CD4-positive, alpha-beta T cell treated with Interleukin-1 beta for 1 hour (primary cell): Measurements from ENCODE around the gene TXNL4B.
"Not testable (repeated sequence)": the region's sequence is repeated elsewhere in the genome, so short reads cannot be mapped to it uniquely, and the experiment has no call there.

Experiments
- DNase-seq, 2 donors: peaks; one replicate each; pipeline ENCODE4 v3.0.0-alpha.2; 2020 to 2022

The TXNL4B gene

DNA sequence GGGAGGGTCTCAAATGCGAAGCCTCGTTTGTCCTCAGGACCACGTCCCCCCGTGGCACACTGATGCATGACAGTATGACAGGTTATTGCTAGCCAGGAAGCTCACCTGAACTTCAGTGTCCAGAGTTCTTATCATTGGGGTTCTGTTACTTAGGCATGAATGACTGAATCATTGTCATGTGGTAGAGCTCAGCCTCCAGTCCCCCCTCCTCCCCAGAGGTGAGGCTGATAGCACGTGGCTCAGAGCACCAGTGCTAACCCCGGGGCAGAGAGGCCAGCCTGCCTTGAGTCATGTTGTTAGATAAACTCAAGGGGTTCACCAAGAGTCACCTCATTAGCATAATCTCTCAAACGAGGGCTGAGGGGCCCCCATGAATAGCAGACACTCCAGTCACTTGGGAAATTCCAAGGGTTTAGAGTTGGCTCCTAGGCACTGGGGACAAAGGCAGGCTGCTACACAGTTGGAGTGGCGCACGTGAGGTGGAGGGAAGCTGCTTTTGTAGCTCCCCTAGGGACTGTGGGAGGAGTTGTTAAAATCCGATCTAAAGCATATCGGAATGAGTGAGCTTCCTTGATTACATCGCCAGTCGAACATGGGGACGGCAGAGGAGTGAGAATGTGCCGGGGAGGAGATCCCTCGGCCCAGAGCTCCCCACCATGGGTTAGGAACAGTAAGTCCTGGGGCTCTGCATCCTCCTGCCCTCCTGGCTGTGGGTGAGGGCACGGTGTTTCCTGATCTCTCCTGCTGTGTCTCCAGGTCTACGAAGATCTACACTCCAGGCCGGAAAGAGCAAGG is 18.4 kb upstream of the TXNL4B start:
- DNase-seq: no peak

DNA sequence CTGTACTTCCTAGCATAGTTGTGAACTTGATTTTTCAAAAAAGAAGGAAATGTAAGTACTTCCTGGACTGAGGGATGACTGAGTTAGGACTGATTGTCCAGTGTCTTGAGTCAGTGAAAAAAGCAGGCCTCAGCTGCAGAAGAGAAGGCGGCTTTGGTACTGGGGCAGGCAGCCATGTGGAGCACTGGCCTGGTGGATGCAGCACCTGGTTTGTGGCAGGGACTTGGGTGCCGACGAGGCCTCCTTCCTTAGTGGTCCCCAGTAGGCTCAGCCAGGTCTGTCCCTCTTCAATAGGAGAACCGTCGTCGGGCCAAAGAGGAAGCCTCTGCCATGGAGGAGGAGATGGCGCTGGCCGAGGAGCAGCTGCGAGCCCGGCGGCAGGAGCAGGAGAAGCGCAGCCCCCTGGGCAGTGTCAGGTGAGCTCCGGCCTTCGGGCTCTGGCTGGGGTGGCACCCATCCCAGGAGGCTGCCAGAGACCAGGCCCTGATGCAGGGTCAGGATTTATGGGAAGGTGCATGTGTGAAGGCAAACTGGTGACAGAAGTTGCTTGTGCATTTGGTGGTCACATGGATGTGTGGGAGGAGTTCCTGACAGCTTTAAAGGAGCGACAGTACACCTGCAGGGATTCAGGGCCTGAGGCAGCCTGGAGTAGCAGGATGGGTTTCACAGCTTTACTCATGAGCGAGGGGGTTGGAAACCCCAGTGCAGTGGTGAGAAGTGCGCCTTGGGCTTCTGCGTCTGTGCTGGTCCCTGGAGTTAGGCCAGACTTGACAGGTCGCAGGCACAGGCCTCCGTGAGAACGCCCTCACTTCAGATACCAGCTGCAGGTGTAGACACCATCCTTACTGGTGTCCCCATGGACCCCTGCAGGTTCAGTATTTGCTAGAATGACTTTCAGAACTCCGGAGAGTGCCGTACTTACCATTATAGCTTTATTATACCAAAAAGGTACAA is 17.5 kb upstream of the TXNL4B start:
- DNase-seq: no peak

- DNase-seq: no peak
Observed at GRCh38 chr16:72109966-72110530, 16.6 kb upstream of the TXNL4B start.

DNA sequence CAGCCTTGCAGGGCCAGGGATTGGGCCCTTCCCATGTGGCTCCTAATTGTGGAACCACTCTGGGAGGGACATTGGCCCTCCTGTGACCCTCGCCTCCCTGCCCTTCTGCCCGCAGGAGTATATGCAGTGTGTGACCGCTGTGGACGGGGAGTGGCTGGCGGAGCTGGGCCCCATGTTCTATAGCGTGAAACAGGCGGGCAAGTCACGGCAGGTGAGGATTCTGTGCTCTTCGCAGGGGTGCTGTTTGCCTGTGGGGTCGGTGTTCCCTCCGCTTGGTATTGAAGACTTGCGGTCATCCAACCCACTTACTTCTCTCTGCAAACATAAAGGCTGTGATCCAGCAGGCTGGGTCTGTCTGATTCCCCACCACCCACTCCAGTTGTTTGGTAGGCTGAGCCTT is 15.9 kb upstream of the TXNL4B start:
- DNase-seq: no peak

- DNase-seq: no peak
Observed at GRCh38 chr16:72108353-72109102, 15.1 kb upstream of the TXNL4B start.

- DNase-seq: no peak
Observed at GRCh38 chr16:72107371-72107770, 14.0 kb upstream of the TXNL4B start.

GRCh38 chr16:72105978-72106377 is 12.6 kb upstream of the TXNL4B start:
- no peak for DNase-seq

DNA sequence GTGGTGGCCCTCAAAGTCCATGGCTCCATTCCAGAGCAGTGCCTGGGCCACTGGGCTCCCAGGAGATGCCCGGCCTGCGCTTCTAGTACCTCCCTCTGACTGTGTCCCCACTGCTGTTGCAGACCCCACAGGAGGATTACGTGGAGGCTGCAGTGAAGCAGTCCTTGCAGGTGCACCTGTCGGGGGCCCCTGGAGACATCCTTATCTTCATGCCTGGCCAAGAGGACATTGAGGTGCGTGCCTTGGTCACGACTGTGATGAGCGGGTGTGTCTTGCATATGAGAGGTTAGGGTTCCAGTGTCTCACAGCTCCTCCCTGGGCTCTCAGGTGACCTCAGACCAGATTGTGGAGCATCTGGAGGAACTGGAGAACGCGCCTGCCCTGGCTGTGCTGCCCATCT is 11.5 kb upstream of the TXNL4B start:
- DNase-seq: no peak

GRCh38 chr16:72101195-72101594 is 7.8 kb upstream of the TXNL4B start:
- DNase-seq: no peak

GRCh38 chr16:72099377-72099818 is 6.0 kb upstream of the TXNL4B start:
- peak; percentile 43 to 54 for DNase-seq

DNA sequence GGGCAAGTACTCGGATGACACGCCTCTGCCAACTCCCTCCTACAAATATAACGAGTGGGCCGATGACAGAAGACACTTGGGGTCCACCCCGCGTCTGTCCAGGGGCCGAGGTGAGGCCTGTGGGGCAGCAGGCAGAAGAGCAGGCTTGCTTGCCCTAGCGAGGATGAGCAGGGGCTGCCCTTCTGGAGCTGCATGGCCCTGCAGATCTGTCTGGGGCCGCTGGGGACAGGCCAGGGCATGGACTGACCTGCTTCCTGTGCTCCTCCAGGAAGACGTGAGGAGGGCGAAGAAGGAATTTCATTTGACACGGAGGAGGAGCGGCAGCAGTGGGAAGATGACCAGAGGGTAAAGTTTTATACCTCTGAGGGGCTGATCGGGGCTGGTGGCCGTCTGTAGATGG is 5.5 kb upstream of the TXNL4B start:
- no peak for DNase-seq

- peak in 1 of 2 donors; percentile 22 for DNase-seq
Observed at GRCh38 chr16:72094266-72094610, 818 bp upstream of the TXNL4B start.

- no peak for DNase-seq
Observed at GRCh38 chr16:72092832-72093447, 480 bp downstream of the TXNL4B start.

DNA sequence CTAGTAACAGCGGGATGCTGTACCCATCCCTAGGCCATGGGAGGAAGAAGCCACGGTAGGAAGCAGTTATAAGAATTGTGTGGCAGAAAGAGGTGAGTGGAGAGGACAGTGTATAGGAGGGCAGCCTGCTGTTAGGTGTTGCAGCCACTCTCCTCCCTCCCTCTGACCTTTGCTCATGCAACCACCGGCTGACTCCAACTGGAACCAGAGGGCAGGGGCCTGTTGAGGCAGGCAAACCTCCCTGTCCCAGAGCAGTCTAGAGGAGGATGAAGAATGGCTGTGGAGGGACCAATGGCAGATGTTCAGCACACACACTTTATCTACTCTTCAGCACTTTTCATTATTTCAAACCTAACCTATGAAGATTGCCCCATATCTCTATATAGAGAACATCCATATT is 2.2 kb downstream of the TXNL4B start:
- no peak for DNase-seq

- DNase-seq: no peak
Observed at GRCh38 chr16:72085002-72085401, 8.4 kb downstream of the TXNL4B start.

- no peak for DNase-seq
Observed at GRCh38 chr16:72084445-72084844, 9.0 kb downstream of the TXNL4B start.

DNA sequence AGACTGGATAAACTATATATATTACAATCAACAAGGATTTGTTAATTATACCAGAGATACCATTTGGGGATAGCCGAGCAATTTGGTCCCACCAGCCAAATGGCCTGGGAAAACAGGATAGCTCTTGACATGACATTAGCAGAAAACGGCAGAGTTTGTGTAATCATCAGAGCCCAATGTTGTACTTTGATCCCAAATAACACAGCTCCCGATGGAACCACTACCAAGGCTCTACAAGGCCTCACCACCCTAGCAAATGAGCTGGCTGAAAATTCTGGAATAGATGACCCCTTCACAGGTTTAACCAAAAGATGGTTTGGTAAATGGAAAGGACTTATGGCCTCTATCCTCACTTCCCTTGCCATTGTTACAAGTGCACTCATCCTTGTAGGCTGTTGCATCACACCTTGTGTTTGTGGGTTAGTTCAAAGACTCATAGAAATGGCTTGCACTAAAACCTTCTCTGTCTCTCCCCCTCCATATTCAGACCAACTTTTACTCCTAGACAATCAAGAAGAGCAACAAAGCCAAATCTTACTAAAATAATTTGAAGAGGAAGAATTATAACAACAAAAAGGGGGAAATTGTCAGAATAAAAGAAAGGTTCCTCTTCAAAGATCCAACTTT is 9.5 kb downstream of the TXNL4B start:
- no peak for DNase-seq

DNA sequence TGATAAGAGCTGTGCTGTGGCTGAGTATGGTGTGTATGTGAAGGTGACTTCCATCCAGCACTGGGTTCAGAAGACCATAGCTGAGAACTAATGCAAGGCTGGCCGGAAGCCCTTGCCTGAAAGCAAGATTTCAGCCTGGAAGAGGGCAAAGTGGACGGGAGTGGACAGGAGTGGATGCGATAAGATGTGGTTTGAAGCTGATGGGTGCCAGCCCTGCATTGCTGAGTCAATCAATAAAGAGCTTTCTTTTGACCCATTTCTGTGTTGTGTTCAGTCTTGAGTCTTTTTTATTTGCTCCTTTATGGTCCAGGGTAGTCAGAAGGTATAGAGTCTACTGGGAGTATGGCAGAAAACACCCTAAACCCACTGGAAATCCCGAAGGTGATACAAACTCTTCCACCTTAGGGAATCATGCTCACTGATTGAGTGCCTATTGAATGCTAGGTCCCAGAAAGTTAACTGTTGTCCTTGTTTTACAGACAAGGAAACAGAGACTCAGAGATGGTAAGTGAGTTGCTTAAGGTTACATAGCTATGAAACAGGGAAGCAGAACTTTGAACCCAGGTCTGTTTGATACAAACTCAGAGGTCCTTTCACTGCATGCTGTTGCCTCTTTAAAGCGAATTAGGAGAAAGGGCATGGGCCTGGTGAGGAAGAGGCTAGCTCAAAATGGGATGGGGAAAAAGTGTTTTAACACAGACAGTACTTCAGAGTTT is 16.3 kb downstream of the TXNL4B start:
- not testable (repeated sequence) for DNase-seq

GRCh38 chr16:72075067-72075466 is 18.4 kb downstream of the TXNL4B start:
- not testable (repeated sequence) for DNase-seq

DNA sequence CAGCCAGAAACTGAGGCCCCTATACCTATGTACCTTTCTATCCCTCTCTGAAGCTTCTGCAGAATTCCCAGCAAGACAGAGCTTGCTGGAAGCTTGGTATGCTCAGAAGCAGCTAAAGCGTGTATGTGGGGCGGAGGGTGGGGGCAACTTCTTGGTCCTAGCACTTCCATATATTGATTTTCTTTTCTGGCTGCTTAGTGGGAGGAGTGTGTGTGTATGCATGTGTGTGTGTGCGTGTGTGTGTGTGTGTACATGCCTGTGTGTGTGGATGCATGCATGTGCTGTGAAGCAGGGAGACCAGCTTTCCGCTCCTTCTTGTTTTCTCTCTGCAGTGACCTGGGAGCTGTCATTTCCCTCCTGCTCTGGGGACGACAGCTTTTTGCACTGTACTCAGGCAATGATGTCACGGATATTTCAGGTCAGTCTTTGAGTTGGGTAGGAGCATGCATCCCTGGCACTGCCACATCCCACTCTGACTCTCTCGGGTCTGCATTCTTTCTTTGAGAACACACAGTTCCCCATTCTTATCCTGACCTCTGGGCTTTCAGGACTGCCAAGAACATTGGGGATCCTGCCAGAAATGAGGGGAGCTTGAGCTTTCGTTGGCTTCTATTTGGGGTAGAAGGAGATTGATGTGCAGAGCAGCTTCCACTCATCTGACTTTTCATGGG is 19.7 kb downstream of the TXNL4B start:
- DNase-seq: no peak
